Endodermal cell (in vitro differentiated cells): ENCODE results near the gene ZNF91. TPM values are rescaled to one million over a fixed set of nuclear protein-coding genes. Genes with fewer than 3 reads are reported as not detected.
"Not testable (repeated sequence)": the region's sequence is repeated elsewhere in the genome, so short reads cannot be mapped to it uniquely, and the experiment has no call there.

Source experiments
- DNase-seq: peaks from one replicate; pipeline ENCODE4 v3.0.0-alpha.2; 2017
- H3K27ac ChIP-seq: 2 replicates; pipeline ENCODE4 v1.5.1; 2013; ENCODE audit warnings: mild to moderate bottlenecking, low read depth, low read length, moderate library complexity
- H3K27me3 ChIP-seq: 2 replicates; pipeline ENCODE4 v1.6.1; 2013; ENCODE audit warnings: mild to moderate bottlenecking, low read length, moderate library complexity; ENCODE audit not compliant: insufficient read depth, control insufficient read depth, poor library complexity, severe bottlenecking
- H3K36me3 ChIP-seq: 2 replicates; pipeline ENCODE4 v1.7.0; 2013; ENCODE audit warnings: mild to moderate bottlenecking, low read length, moderate library complexity; ENCODE audit not compliant: control insufficient read depth, insufficient read depth
- H3K4me1 ChIP-seq: one replicate; pipeline ENCODE4 v1.7.0; 2013; ENCODE audit warnings: low read length; ENCODE audit not compliant: control insufficient read depth, insufficient read depth
- H3K4me3 ChIP-seq: 2 replicates; pipeline ENCODE4 v1.5.1; 2013; ENCODE audit warnings: mild to moderate bottlenecking, low read length, moderate library complexity
- H3K9ac ChIP-seq: 2 replicates; pipeline ENCODE4 v1.6.1; 2013; ENCODE audit warnings: mild to moderate bottlenecking, low read length, moderate library complexity; ENCODE audit not compliant: poor library complexity, severe bottlenecking; ENCODE audit errors: extremely low read depth
- H3K9me3 ChIP-seq: 2 replicates; pipeline ENCODE4 v1.6.1; 2013; ENCODE audit warnings: mild to moderate bottlenecking, low read length, moderate library complexity; ENCODE audit not compliant: control insufficient read depth
- H3K27ac Mint-ChIP-seq: 2 replicates; pipeline ENCODE4 v1.8.0; 2020; ENCODE audit warnings: mixed read lengths
- H3K27me3 Mint-ChIP-seq: 2 replicates; pipeline ENCODE4 v1.8.0; 2021; ENCODE audit warnings: mild to moderate bottlenecking, mixed read lengths; ENCODE audit not compliant: insufficient read depth
- H3K36me3 Mint-ChIP-seq: 2 replicates; pipeline ENCODE4 v1.8.0; 2020; ENCODE audit warnings: low read depth, mixed read lengths
- H3K4me1 Mint-ChIP-seq: 2 replicates; pipeline ENCODE4 v1.8.0; 2020; ENCODE audit warnings: mixed read lengths
- H3K4me3 Mint-ChIP-seq: 2 replicates; pipeline ENCODE4 v1.8.0; 2020; ENCODE audit warnings: mild to moderate bottlenecking, moderate library complexity, mixed read lengths
- H3K9me3 Mint-ChIP-seq: 2 replicates; pipeline ENCODE4 v1.8.0; 2020; ENCODE audit warnings: mild to moderate bottlenecking, mixed read lengths
- WGBS, 2 experiments: methylation state at CpG; one replicate each; pipeline versions ENCODE4 v1.1.5 to v1.1.7; 2013; ENCODE audit warnings: missing lambda C conversion rate in 2 of 2, mixed read lengths in 1 of 2; ENCODE audit not compliant: insufficient coverage in 1 of 2, insufficient read length in 1 of 2; 5-methylcytosine and 5-hydroxymethylcytosine counted together
- total RNA-seq, 2 donors: library from RNA; stranded (reverse); fragmentation: NEBNext Ultra II Directional in 1 of 2; extraction: Animal tissue kit (Norgen Biotek cat#: 25700) in 1 of 2; gene quantifications; 2 replicates in 1 of 2; 3 replicates in 1 of 2; pipeline ENCODE4 v1.2.1, GENCODE V29; 2021
- TF ChIP-seq, protein P1 (sequence below): fragments of 200-600 bp; sonication (generic); conservative IDR thresholded peaks from 2 replicates; pipeline ENCODE4 v1.5.0; 2021; ENCODE audit warnings: antibody characterized with exemption, mild to moderate bottlenecking

ZNF91 gene
- total RNA-seq, 2 donors from 2014 or later = 66.9 to 75.4 TPM

DNA sequence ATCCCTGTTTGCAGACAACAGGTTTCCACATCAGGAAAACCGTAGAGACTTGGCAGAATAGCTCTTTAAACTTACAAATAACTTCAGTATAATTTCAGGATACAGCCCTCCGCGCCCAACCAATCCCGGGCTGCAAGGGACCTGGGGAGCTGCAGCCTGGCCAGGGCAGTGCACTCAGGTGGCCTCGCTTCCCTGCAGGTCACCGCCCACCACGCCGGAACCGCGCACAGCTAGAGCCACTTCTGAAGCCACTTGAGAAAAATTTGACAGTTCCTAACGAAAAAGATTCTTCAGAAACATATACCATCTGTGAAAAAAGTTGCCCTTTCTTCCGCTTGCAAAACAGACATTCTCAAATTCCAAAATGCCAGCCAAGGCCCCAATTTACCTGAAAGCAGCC lies 11.1 kb downstream of the ZNF91 start:
- Histone ChIP-seq H3K36me3 (peaks cover 89% of the 10 kb centered on the region), H3K9me3 (peaks cover 89% of the 10 kb centered on the region), H3K27ac (no peak overlapping the region), H3K9ac (no peak overlapping the region), H3K4me1 (no peaks in the 10 kb centered on the region), H3K4me3 (no peak overlapping the region), H3K27me3 (no peaks in the 10 kb centered on the region)
- Mint-ChIP-seq H3K36me3 (peaks cover 76% of the 10 kb centered on the region), H3K9me3 (peaks cover 24% of the 10 kb centered on the region), H3K27me3 (no peaks in the 10 kb centered on the region), H3K4me3 (no peak overlapping the region), H3K4me1 (peaks cover 3% of the 10 kb centered on the region), H3K27ac (no peak overlapping the region)
- TF ChIP-seq, protein P1, sequence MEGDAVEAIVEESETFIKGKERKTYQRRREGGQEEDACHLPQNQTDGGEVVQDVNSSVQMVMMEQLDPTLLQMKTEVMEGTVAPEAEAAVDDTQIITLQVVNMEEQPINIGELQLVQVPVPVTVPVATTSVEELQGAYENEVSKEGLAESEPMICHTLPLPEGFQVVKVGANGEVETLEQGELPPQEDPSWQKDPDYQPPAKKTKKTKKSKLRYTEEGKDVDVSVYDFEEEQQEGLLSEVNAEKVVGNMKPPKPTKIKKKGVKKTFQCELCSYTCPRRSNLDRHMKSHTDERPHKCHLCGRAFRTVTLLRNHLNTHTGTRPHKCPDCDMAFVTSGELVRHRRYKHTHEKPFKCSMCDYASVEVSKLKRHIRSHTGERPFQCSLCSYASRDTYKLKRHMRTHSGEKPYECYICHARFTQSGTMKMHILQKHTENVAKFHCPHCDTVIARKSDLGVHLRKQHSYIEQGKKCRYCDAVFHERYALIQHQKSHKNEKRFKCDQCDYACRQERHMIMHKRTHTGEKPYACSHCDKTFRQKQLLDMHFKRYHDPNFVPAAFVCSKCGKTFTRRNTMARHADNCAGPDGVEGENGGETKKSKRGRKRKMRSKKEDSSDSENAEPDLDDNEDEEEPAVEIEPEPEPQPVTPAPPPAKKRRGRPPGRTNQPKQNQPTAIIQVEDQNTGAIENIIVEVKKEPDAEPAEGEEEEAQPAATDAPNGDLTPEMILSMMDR = no peak
- WGBS, 2 experiments = 92 to 97% methylated on average over 7 to 12 of the region's 12 CpGs
- DNase-seq = no peak

DNA sequence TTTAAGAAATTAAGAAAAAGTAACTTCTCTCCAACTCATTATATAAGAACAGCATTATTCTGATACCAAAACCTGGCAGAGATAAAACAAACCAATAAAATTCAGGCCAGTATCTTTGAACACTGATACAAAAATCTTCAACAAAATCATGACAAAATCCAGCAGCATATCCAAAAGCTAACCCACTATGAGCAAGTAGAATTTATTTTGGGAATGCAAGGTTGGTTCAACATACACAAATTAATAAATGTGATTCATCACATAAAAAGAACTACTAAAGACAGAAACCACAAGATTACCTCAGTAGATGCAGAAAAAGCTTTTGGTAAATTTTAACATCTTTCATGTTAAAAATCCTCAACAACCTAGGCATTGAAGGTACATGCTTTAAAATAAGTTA lies 12.3 kb downstream of the ZNF91 start:
- Histone ChIP-seq H3K27me3 (no peaks in the 10 kb centered on the region), H3K36me3 (peaks cover 90% of the 10 kb centered on the region), H3K4me1 (no peaks in the 10 kb centered on the region), H3K27ac (no peak overlapping the region), H3K4me3 (peak overlapping the region; percentile 36), H3K9ac (no peak overlapping the region), H3K9me3 (peaks cover 86% of the 10 kb centered on the region)
- H3K27me3 Mint-ChIP-seq = no peaks in the 10 kb centered on the region
- peaks cover 74% of the 10 kb centered on the region for H3K36me3 Mint-ChIP-seq
- no peak overlapping the region for H3K27ac Mint-ChIP-seq
- H3K4me3 Mint-ChIP-seq = no peak overlapping the region
- no peak for DNase-seq
- TF ChIP-seq, protein P1 = no peak
- H3K4me1 Mint-ChIP-seq = peaks cover 3% of the 10 kb centered on the region
- peaks cover 24% of the 10 kb centered on the region for H3K9me3 Mint-ChIP-seq

DNA sequence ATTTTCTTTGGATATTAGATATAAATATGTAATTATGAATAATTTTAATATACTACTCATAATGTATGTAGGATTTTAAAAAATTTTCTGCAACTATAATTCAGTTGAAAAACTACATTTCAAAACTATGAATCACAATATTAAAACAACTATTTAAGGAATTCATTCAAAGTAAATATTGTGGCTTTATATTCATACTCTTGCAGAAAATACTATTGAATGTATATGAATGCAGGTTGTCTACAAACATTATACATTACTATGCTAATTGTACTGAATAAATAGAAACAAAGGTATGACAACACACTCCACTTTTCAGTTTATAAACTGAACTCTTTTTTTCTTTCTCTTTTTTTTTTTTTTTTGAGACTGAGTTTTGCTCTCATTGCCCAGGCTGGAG lies 14.2 kb downstream of the ZNF91 start:
- H3K4me3 ChIP-seq = no peak overlapping the region
- H3K27me3 ChIP-seq = no peaks in the 10 kb centered on the region
- H3K9me3 ChIP-seq = peaks cover 90% of the 10 kb centered on the region
- H3K27ac Mint-ChIP-seq = no peak overlapping the region
- H3K27me3 Mint-ChIP-seq = no peaks in the 10 kb centered on the region
- no peak overlapping the region for H3K27ac ChIP-seq
- no peak overlapping the region for H3K9ac ChIP-seq
- H3K36me3 ChIP-seq = peaks cover 95% of the 10 kb centered on the region
- H3K4me1 ChIP-seq = no peaks in the 10 kb centered on the region
- TF ChIP-seq, protein P1 = no peak
- peaks cover 72% of the 10 kb centered on the region for H3K36me3 Mint-ChIP-seq
- peaks cover 28% of the 10 kb centered on the region for H3K9me3 Mint-ChIP-seq
- H3K4me1 Mint-ChIP-seq = peaks cover 3% of the 10 kb centered on the region
- no peak for DNase-seq
- H3K4me3 Mint-ChIP-seq = no peak overlapping the region

DNA sequence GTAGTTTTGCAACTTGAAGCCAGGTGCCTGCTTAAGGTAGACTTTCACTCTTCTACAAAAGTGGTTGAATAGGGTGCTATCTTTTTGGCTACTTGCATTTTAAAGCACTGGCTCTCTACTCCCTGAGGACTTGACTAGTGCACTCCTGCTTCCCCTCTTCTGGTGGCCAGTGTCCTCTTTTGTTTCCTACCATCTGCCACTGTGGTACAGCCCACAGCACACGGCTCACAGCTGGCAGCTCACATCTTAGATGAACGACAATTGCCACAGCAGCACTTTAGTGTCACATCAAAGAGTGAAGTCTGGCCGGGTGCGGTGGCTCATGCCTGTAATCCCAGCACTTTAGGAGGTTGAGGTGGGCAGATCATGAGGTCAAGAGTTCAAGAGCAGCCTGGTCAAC lies 15.6 kb downstream of the ZNF91 start:
- Histone ChIP-seq H3K36me3 (peaks cover 95% of the 10 kb centered on the region), H3K9me3 (peaks cover 92% of the 10 kb centered on the region)
- Mint-ChIP-seq H3K9me3 (peaks cover 41% of the 10 kb centered on the region), H3K36me3 (peaks cover 74% of the 10 kb centered on the region)
- H3K27ac ChIP-seq, H3K4me1 ChIP-seq, H3K4me3 Mint-ChIP-seq, H3K27ac Mint-ChIP-seq, H3K4me1 Mint-ChIP-seq, H3K27me3 Mint-ChIP-seq, H3K4me3 ChIP-seq, H3K9ac ChIP-seq, H3K27me3 ChIP-seq, DNase-seq: not testable (repeated sequence)
- WGBS, 2 experiments = 81 to 96% methylated on average over 4 of the region's 4 CpGs
